Astrocyte (in vitro differentiated cells and primary cell): ENCODE measurements around the gene GRIA1. TPM values are rescaled to one million over a fixed set of nuclear protein-coding genes. Genes with fewer than 3 reads are reported as not detected.

ENCODE experiments used
- DNase-seq: peaks from one replicate; pipeline ENCODE4 v3.0.0-alpha.2; 2010; ENCODE audit warnings: low read depth
- FAIRE-seq: peaks from 2 replicates; lab custom pipeline; 2011; peaks lifted over from hg19 to GRCh38; lab: Jason Lieb, UNC
- H2AFZ ChIP-seq: 2 replicates; pipeline ENCODE4 v1.6.0; 2012; ENCODE audit warnings: low read depth, low read length, inconsistent platforms
- H3K27ac ChIP-seq: 2 replicates; pipeline ENCODE4 v1.5.1; 2011; ENCODE audit warnings: low read depth, low read length, inconsistent platforms
- H3K27me3 ChIP-seq: 2 replicates; pipeline ENCODE4 v1.6.0; 2011; ENCODE audit warnings: low read length, inconsistent platforms; ENCODE audit not compliant: insufficient read depth
- H3K36me3 ChIP-seq: 2 replicates; pipeline ENCODE4 v1.5.1; 2011; ENCODE audit warnings: low read length, inconsistent platforms; ENCODE audit not compliant: insufficient read depth
- H3K4me1 ChIP-seq: 2 replicates; pipeline ENCODE4 v1.5.1; 2011; ENCODE audit warnings: low read length, inconsistent platforms; ENCODE audit not compliant: insufficient read depth
- H3K4me2 ChIP-seq: 2 replicates; pipeline ENCODE4 v1.6.0; 2012; ENCODE audit warnings: low read length, inconsistent platforms
- H3K4me3 ChIP-seq: 2 replicates; pipeline ENCODE4 v1.5.1; 2011; ENCODE audit warnings: low read depth, mild to moderate bottlenecking, low read length, inconsistent platforms; ENCODE audit not compliant: insufficient read depth
- H3K79me2 ChIP-seq: 2 replicates; pipeline ENCODE4 v1.6.0; 2012; ENCODE audit warnings: mild to moderate bottlenecking, low read length, inconsistent platforms; ENCODE audit not compliant: insufficient read depth
- H3K9ac ChIP-seq: 2 replicates; pipeline ENCODE4 v1.6.0; 2012; ENCODE audit warnings: mild to moderate bottlenecking, low read length, inconsistent platforms
- H3K9me3 ChIP-seq: 2 replicates; pipeline ENCODE4 v1.5.1; 2012; ENCODE audit warnings: low read depth, mild to moderate bottlenecking, low read length, inconsistent platforms; ENCODE audit not compliant: insufficient read depth
- H4K20me1 ChIP-seq: 2 replicates; pipeline ENCODE4 v1.6.0; 2012; ENCODE audit warnings: low read length, inconsistent platforms; ENCODE audit not compliant: insufficient read depth
- H3K27ac Mint-ChIP-seq: one replicate; pipeline ENCODE4 v1.8.0; 2021; ENCODE audit warnings: mild to moderate bottlenecking, mixed read lengths; ENCODE audit not compliant: unreplicated experiment
- H3K27me3 Mint-ChIP-seq: one replicate; pipeline ENCODE4 v1.8.0; 2021; ENCODE audit warnings: low read depth, mixed read lengths; ENCODE audit not compliant: unreplicated experiment
- H3K36me3 Mint-ChIP-seq: one replicate; pipeline ENCODE4 v1.8.0; 2021; ENCODE audit warnings: low read depth, mixed read lengths; ENCODE audit not compliant: unreplicated experiment
- H3K4me1 Mint-ChIP-seq: one replicate; pipeline ENCODE4 v1.8.0; 2021; ENCODE audit warnings: low read depth, mixed read lengths; ENCODE audit not compliant: unreplicated experiment
- H3K4me3 Mint-ChIP-seq: one replicate; pipeline ENCODE4 v1.8.0; 2021; ENCODE audit warnings: mild to moderate bottlenecking, moderate library complexity, mixed read lengths; ENCODE audit not compliant: unreplicated experiment
- H3K9me3 Mint-ChIP-seq: one replicate; pipeline ENCODE4 v1.8.0; 2021; ENCODE audit warnings: mild to moderate bottlenecking, mixed read lengths; ENCODE audit not compliant: unreplicated experiment
- CTCF ChIP-seq: IDR thresholded peaks from 2 replicates; pipeline ENCODE4 v1.5.1; 2011; ENCODE audit warnings: low read depth, mild to moderate bottlenecking, inconsistent platforms, low read length, moderate library complexity; ENCODE audit not compliant: insufficient read depth
- EZH2 ChIP-seq: IDR thresholded peaks from 2 replicates; pipeline ENCODE4 v1.6.1; 2012; ENCODE audit warnings: mild to moderate bottlenecking, low read length, inconsistent platforms; ENCODE audit not compliant: insufficient read depth
- total RNA-seq: library from RNA; stranded (reverse); gene quantifications from 2 replicates; pipeline ENCODE4 v1.2.1, GENCODE V29; 2021

The GRIA1 gene
- total RNA-seq, 1 donor from 2014 or later = 5.4 TPM

GRCh38 chr5:153572411-153573145, 82.1 kb downstream of the GRIA1 start:
- H3K4me2 ChIP-seq = no peak overlapping the region
- H3K9ac ChIP-seq = no peak overlapping the region
- H3K27ac Mint-ChIP-seq = no peak overlapping the region
- no peaks in the 10 kb centered on the region for H3K9me3 ChIP-seq
- no peaks in the 10 kb centered on the region for H3K27me3 ChIP-seq
- H3K9me3 Mint-ChIP-seq = no peaks in the 10 kb centered on the region
- no peak overlapping the region for H3K4me3 Mint-ChIP-seq
- DNase-seq (no peak), FAIRE-seq (no peak)
- H3K27ac ChIP-seq = no peak overlapping the region
- H3K79me2 ChIP-seq = no peaks in the 10 kb centered on the region
- H3K36me3 Mint-ChIP-seq = no peaks in the 10 kb centered on the region
- H3K4me1 ChIP-seq = no peaks in the 10 kb centered on the region
- no peaks in the 10 kb centered on the region for H4K20me1 ChIP-seq
- H3K27me3 Mint-ChIP-seq = no peaks in the 10 kb centered on the region
- no peaks in the 10 kb centered on the region for H3K36me3 ChIP-seq
- H3K4me1 Mint-ChIP-seq = no peaks in the 10 kb centered on the region
- TF ChIP-seq CTCF = no peak
- TF ChIP-seq EZH2 = no peak
- no peak overlapping the region for H2AFZ ChIP-seq
- H3K4me3 ChIP-seq = no peak overlapping the region

GRCh38 chr5:153573326-153574033, 83.0 kb downstream of the GRIA1 start:
- H3K4me3 Mint-ChIP-seq = no peak overlapping the region
- Histone ChIP-seq H3K4me2 (no peak overlapping the region), H3K79me2 (no peaks in the 10 kb centered on the region), H3K9me3 (no peaks in the 10 kb centered on the region), H3K27ac (no peak overlapping the region), H2AFZ (no peak overlapping the region), H4K20me1 (no peaks in the 10 kb centered on the region), H3K9ac (no peak overlapping the region), H3K4me1 (no peaks in the 10 kb centered on the region), H3K4me3 (no peak overlapping the region), H3K36me3 (no peaks in the 10 kb centered on the region), H3K27me3 (no peaks in the 10 kb centered on the region)
- no peak overlapping the region for H3K27ac Mint-ChIP-seq
- no peak for TF ChIP-seq CTCF
- TF ChIP-seq EZH2 = no peak
- H3K27me3 Mint-ChIP-seq = no peaks in the 10 kb centered on the region
- FAIRE-seq (no peak), DNase-seq (no peak)
- H3K36me3 Mint-ChIP-seq = peaks cover 2% of the 10 kb centered on the region
- no peaks in the 10 kb centered on the region for H3K4me1 Mint-ChIP-seq
- no peaks in the 10 kb centered on the region for H3K9me3 Mint-ChIP-seq
